Upper lobe of left lung (tissue), 4 donors: ENCODE results near the gene RIN1.

ENCODE experiments used
- CTCF ChIP-seq, 6 experiments: fragments of 450-650 bp in 4 of 6; fragments of 200-600 bp in 2 of 6; sonication (generic) in 2 of 6; IDR thresholded peaks; one replicate each; pipeline ENCODE4 v1.5.1; 2016 to 2019; ENCODE audit warnings: antibody characterized with exemption in 6 of 6
- EP300 ChIP-seq, 4 donors: sonication (generic); formaldehyde crosslinking; IDR thresholded peaks; one replicate each; pipeline ENCODE4 v1.5.1; 2017; ENCODE audit warnings: antibody characterized with exemption in 4 of 4, control low read depth in 2 of 4
- POLR2A ChIP-seq, 4 donors: fragments of 450-650 bp; IDR thresholded peaks; one replicate each; pipeline ENCODE4 v1.5.1; 2016 to 2017; ENCODE audit warnings: antibody characterized with exemption in 4 of 4, mild to moderate bottlenecking in 2 of 4

DNA sequence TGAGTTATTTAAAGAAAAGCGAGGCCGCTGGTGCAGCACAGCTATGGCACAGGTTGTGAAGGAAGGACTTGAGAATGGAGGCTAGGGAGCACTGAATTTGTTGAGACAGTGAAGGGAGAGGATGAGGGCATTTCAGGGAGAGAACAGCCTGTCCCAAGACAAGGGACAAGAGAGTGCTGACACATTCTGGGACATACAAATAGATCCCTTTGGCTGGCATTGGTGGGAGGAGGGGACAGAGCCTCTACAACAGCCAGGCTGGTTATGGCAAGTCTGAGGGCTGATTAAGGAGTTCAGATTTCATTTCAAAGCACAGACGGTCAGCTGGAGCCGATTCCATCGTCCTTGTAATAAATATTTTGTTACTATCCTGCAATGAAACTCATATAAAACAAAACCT lies 37.0 kb upstream of the RIN1 start:
- TF ChIP-seq CTCF (IDR thresholded peaks at IDR 0.05), result no peak
- TF ChIP-seq EP300 (IDR thresholded peaks at IDR 0.05), result no peak
- TF ChIP-seq POLR2A (IDR thresholded peaks at IDR 0.05), result no peak
